Endothelial cell of umbilical vein (primary cell): ENCODE measurements around the gene PRKG1. TPM values are rescaled to one million over a fixed set of nuclear protein-coding genes. Genes with fewer than 3 reads are reported as not detected.

Experiments used
- BruUV-seq: library from RNA; stranded (reverse); fragments of 400-500 nt; replicated peaks from 2 replicates; lab custom pipeline; 2021; lab: Mats Ljungman, UMichigan
- CTCF ChIA-PET: fragments of 300-600, 350-600 bp; sonication (Branson Sonifier 250); formaldehyde crosslinking; loops from one replicate; lab custom pipeline; 2021; ENCODE audit warnings: antibody characterized with exemption, inconsistent platforms; lab: Charles Lee
- POLR2A ChIA-PET: fragments of 300-600, 350-600 bp; sonication (Branson Sonifier 250); formaldehyde crosslinking; loops from one replicate; lab custom pipeline; 2021; ENCODE audit warnings: antibody characterized with exemption, inconsistent platforms; lab: Charles Lee
- DNase-seq: peaks from one replicate; pipeline ENCODE4 v3.0.0-alpha.2; 2011; ENCODE audit warnings: low read depth, low spot score
- FAIRE-seq: peaks from 2 replicates; lab custom pipeline; 2011; peaks lifted over from hg19 to GRCh38; lab: Jason Lieb, UNC
- H2AFZ ChIP-seq: 2 replicates; pipeline ENCODE4 v1.6.0; 2012; ENCODE audit warnings: low read depth, low read length, control low read depth, inconsistent platforms
- H3K27ac ChIP-seq: 2 replicates; pipeline ENCODE4 v1.5.1; 2011; ENCODE audit warnings: low read depth, mild to moderate bottlenecking, control low read depth, low read length, moderate library complexity; ENCODE audit not compliant: insufficient read depth
- H3K27me3 ChIP-seq, 2 experiments: 2 replicates each; pipeline versions ENCODE4 v1.6.0 to v1.6.1; 2011; ENCODE audit warnings: low read length in 2 of 2, mixed read lengths in 1 of 2; ENCODE audit not compliant: control insufficient read depth in 2 of 2, insufficient read depth in 2 of 2
- H3K36me3 ChIP-seq, 2 experiments: 2 replicates in 1 of 2; 3 replicates in 1 of 2; pipeline ENCODE4 v1.5.1; 2011; ENCODE audit warnings: low read length in 2 of 2, mild to moderate bottlenecking in 1 of 2, moderate library complexity in 1 of 2; ENCODE audit not compliant: control insufficient read depth in 2 of 2, insufficient read depth in 2 of 2; ENCODE audit errors: extremely low read depth in 1 of 2
- H3K4me1 ChIP-seq: 3 replicates; pipeline ENCODE4 v1.5.1; 2011; ENCODE audit warnings: mild to moderate bottlenecking, low read length; ENCODE audit not compliant: control insufficient read depth, insufficient read depth; ENCODE audit errors: extremely low read depth
- H3K4me2 ChIP-seq: 2 replicates; pipeline ENCODE4 v1.6.1; 2011; ENCODE audit warnings: low read length, control low read depth, mixed read lengths; ENCODE audit not compliant: insufficient read depth
- H3K4me3 ChIP-seq, 3 experiments: fragments of 200-600 bp in 1 of 3; sonication (generic), shearing (Covaris generic) in 1 of 3; replicated peaks in 1 of 3; 2 replicates each; pipeline ENCODE4 v1.5.1; 2011 to 2016; ENCODE audit warnings: control low read depth in 3 of 3, low read length in 3 of 3, mild to moderate bottlenecking in 2 of 3, inconsistent platforms in 1 of 3, low read depth in 1 of 3, moderate library complexity in 1 of 3; ENCODE audit not compliant: insufficient read depth in 1 of 3
- H3K79me2 ChIP-seq: 2 replicates; pipeline ENCODE4 v1.6.0; 2012; ENCODE audit warnings: low read length, inconsistent platforms; ENCODE audit not compliant: control insufficient read depth, insufficient read depth
- H3K9ac ChIP-seq: replicated peaks from 2 replicates; pipeline ENCODE3; 2011; ENCODE audit warnings: low read length, control low read depth; ENCODE audit not compliant: insufficient read depth; ENCODE audit errors: extremely low read depth
- H3K9me1 ChIP-seq: replicated peaks from 3 replicates; pipeline ENCODE4 v1.6.0; 2011; ENCODE audit warnings: mild to moderate bottlenecking, low read length; ENCODE audit not compliant: control insufficient read depth, insufficient read depth; ENCODE audit errors: extremely low read depth
- H3K9me3 ChIP-seq: replicated peaks from 2 replicates; pipeline ENCODE4 v1.5.1; 2012; ENCODE audit warnings: low read length, inconsistent platforms; ENCODE audit not compliant: control insufficient read depth, insufficient read depth
- H4K20me1 ChIP-seq: replicated peaks from 2 replicates; pipeline ENCODE3; 2011; ENCODE audit warnings: mild to moderate bottlenecking, low read length; ENCODE audit not compliant: control insufficient read depth, insufficient read depth; ENCODE audit errors: extremely low read depth
- CTCF ChIP-seq, 2 donors: IDR thresholded peaks; 1 replicate in 1 of 2; 2 replicates in 1 of 2; pipeline ENCODE4 v1.5.1; 2011; ENCODE audit warnings: low read length in 2 of 2, mild to moderate bottlenecking in 2 of 2, moderate library complexity in 2 of 2, control low read depth in 1 of 2, inconsistent platforms in 1 of 2, low read depth in 1 of 2; ENCODE audit not compliant: insufficient read depth in 1 of 2; ENCODE audit errors: extremely low read depth in 1 of 2
- EZH2 ChIP-seq: IDR thresholded peaks from 2 replicates; pipeline ENCODE4 v1.6.1; 2012; ENCODE audit warnings: borderline replicate concordance, low read depth, mild to moderate bottlenecking, moderate library complexity, low read length, inconsistent platforms; ENCODE audit not compliant: severe bottlenecking
- FOS ChIP-seq: IDR thresholded peaks from 2 replicates; pipeline ENCODE4 v1.6.1; 2011; ENCODE audit warnings: mild to moderate bottlenecking, low read length, moderate library complexity, borderline replicate concordance; ENCODE audit not compliant: insufficient read depth
- GATA2 ChIP-seq: IDR thresholded peaks from 2 replicates; pipeline ENCODE4 v1.7.0; 2011; ENCODE audit warnings: low read depth, mild to moderate bottlenecking, moderate library complexity, mixed read lengths, low read length; ENCODE audit not compliant: insufficient read length, insufficient read depth
- JUN ChIP-seq: IDR thresholded peaks from 2 replicates; pipeline ENCODE4 v1.6.1; 2011; ENCODE audit warnings: borderline replicate concordance, low read depth; ENCODE audit not compliant: insufficient read length, insufficient read depth
- MAX ChIP-seq: IDR thresholded peaks from 2 replicates; pipeline ENCODE4 v1.6.1; 2011; ENCODE audit not compliant: insufficient read depth, insufficient read length
- MYC ChIP-seq: IDR thresholded peaks from one replicate; pipeline ENCODE4 v1.6.1; 2011; ENCODE audit warnings: mild to moderate bottlenecking, low read depth, low read length
- POLR2A ChIP-seq: IDR thresholded peaks from 2 replicates; pipeline ENCODE4 v1.6.1; 2012; ENCODE audit warnings: low read depth, mild to moderate bottlenecking, control low read depth, low read length
- POLR2AphosphoS5 ChIP-seq: IDR thresholded peaks from 2 replicates; pipeline ENCODE4 v1.6.1; 2012; ENCODE audit warnings: low read depth, mild to moderate bottlenecking, control low read depth, low read length, moderate library complexity; ENCODE audit not compliant: insufficient read depth
- dilution Hi-C: fragments of 300-500 bp; cut with MboI; formaldehyde crosslinking; loops from one replicate; pipeline ENCODE4 v1.15.0; 2019; ENCODE audit warnings: low sequenced_read_pairs; ENCODE audit not compliant: extremely low pct_ligation_motif_present
- intact Hi-C: fragments of 100-400 bp; cut with micrococcal nuclease; formaldehyde crosslinking; loops from one replicate; pipeline ENCODE4 v1.10.0; 2022
- polyA plus RNA-seq, 4 experiments: library from polyadenylated mRNA; depleted of rRNA in 3 of 4; stranded (reverse) in 3 of 4; unstranded in 1 of 4; fragments of >200 nt; gene quantifications; 2 replicates each; pipeline versions ENCODE4 v1.2.1 to v1.2.3, GENCODE V29; 2011 to 2012; ENCODE audit warnings: missing spikeins in 1 of 4
- total RNA-seq: library from RNA; stranded (reverse); gene quantifications from 2 replicates; pipeline ENCODE4 v1.2.3, GENCODE V29; 2021

Gene PRKG1
- total and polyA plus RNA-seq, 2 donors (not counting 3 experiments of a cell fraction or from before 2014, with no cell fraction given), result 0.01 to 0.18 TPM

- Histone ChIP-seq H3K27ac (no peak overlapping the region), H3K9ac (no peak overlapping the region), H2AFZ (no peak overlapping the region), H3K9me1 (no peaks in the 10 kb centered on the region), H3K27me3 (no peaks in the 10 kb centered on the region), H4K20me1 (no peaks in the 10 kb centered on the region), H3K9me3 (no peaks in the 10 kb centered on the region), H3K79me2 (no peaks in the 10 kb centered on the region), H3K4me1 (no peaks in the 10 kb centered on the region), H3K4me2 (no peak overlapping the region), H3K4me3 (no peak overlapping the region), H3K36me3 (no peaks in the 10 kb centered on the region)
- TF ChIP-seq MAX (no peak), CTCF (IDR thresholded peaks at IDR 0.05; ENCODE audit: extremely low read depth in 1 of 2, insufficient read depth in 1 of 2, low read depth in 1 of 2, low read length in 2 of 2) (no peak), MYC (no peak), POLR2A (no peak), GATA2 (no peak), POLR2AphosphoS5 (no peak), FOS (no peak)
- BruUV-seq, result no TSS peak
- POLR2A ChIA-PET, result no interaction called here
- dilution Hi-C loops (no loop called here), intact Hi-C loops (no loop called here)
- FAIRE-seq (no peak), DNase-seq (no peak)
- CTCF ChIA-PET, result no interaction called here
These were observed 966.2 kb downstream of the PRKG1 start for GRCh38 chr10:52040486-52040885.

GRCh38 chr10:52043811-52044210, 969.5 kb downstream of the PRKG1 start:
- intact Hi-C loops, result no loop called here
- FAIRE-seq (no peak), DNase-seq (no peak)
- Histone ChIP-seq H3K4me3 (no peak overlapping the region), H3K9me1 (no peaks in the 10 kb centered on the region), H3K4me2 (no peak overlapping the region), H4K20me1 (no peaks in the 10 kb centered on the region), H3K9ac (no peak overlapping the region), H3K36me3 (no peaks in the 10 kb centered on the region), H3K4me1 (no peaks in the 10 kb centered on the region), H3K27me3 (no peaks in the 10 kb centered on the region), H3K79me2 (no peaks in the 10 kb centered on the region), H3K27ac (no peak overlapping the region), H3K9me3 (no peaks in the 10 kb centered on the region), H2AFZ (no peak overlapping the region)
- dilution Hi-C loops, result no loop called here
- ChIA-PET CTCF (interaction anchor here (1.0 kb wide), 1 partner anchor 8 kb away, joined by 4 read pairs; no protein-coding TSS in a partner anchor), POLR2A (no interaction called here)
- TF ChIP-seq FOS, result no peak
- TF ChIP-seq POLR2A, result no peak
- TF ChIP-seq JUN, result no peak
- TF ChIP-seq MYC, result no peak
- no peak for TF ChIP-seq EZH2
- TF ChIP-seq CTCF (IDR thresholded peaks at IDR 0.05; ENCODE audit: extremely low read depth in 1 of 2, insufficient read depth in 1 of 2, low read depth in 1 of 2, low read length in 2 of 2), result no peak
- TF ChIP-seq GATA2, result no peak
- no peak for TF ChIP-seq MAX
- no peak for TF ChIP-seq POLR2AphosphoS5
- no TSS peak for BruUV-seq
